Endothelial cell (in vitro differentiated cells): ENCODE measurements around the gene OTOA. TPM values are rescaled to one million over a fixed set of nuclear protein-coding genes. Genes with fewer than 3 reads are reported as not detected.

Experiments used
- DNase-seq: peaks from one replicate; pipeline ENCODE4 v3.0.0; 2021; ENCODE audit warnings: low spot score
- H3K27ac Mint-ChIP-seq: one replicate; pipeline ENCODE4 v1.8.0; 2021; ENCODE audit warnings: mixed read lengths, inconsistent platforms; ENCODE audit not compliant: unreplicated experiment
- H3K27me3 Mint-ChIP-seq: one replicate; pipeline ENCODE4 v1.8.0; 2021; ENCODE audit warnings: mild to moderate bottlenecking, moderate library complexity, mixed read lengths, inconsistent platforms; ENCODE audit not compliant: unreplicated experiment
- H3K36me3 Mint-ChIP-seq: one replicate; pipeline ENCODE4 v1.8.0; 2021; ENCODE audit warnings: mild to moderate bottlenecking, low read depth, mixed read lengths, inconsistent platforms; ENCODE audit not compliant: unreplicated experiment
- H3K4me1 Mint-ChIP-seq: one replicate; pipeline ENCODE4 v1.8.0; 2021; ENCODE audit warnings: mild to moderate bottlenecking, mixed read lengths, inconsistent platforms; ENCODE audit not compliant: unreplicated experiment
- H3K4me3 Mint-ChIP-seq: one replicate; pipeline ENCODE4 v1.8.0; 2021; ENCODE audit warnings: mild to moderate bottlenecking, mixed read lengths, inconsistent platforms; ENCODE audit not compliant: unreplicated experiment
- H3K9me3 Mint-ChIP-seq: one replicate; pipeline ENCODE4 v1.8.0; 2021; ENCODE audit warnings: mixed read lengths, inconsistent platforms; ENCODE audit not compliant: unreplicated experiment
- total RNA-seq: library from RNA; stranded (reverse); fragmentation: NEBNext Ultra II Directional; extraction: Animal tissue kit (Norgen Biotek cat#: 25700); gene quantifications from one replicate; pipeline ENCODE4 v1.2.1, GENCODE V29; 2021; ENCODE audit not compliant: unreplicated experiment
- TF ChIP-seq, protein P1 (sequence below): fragments of 200-600 bp; sonication (generic); IDR thresholded peaks from one replicate; pipeline ENCODE4 v1.5.0; 2021; ENCODE audit warnings: antibody characterized with exemption; ENCODE audit not compliant: unreplicated experiment

Gene OTOA
- total RNA-seq, 1 donor from 2014 or later: not detected

DNA sequence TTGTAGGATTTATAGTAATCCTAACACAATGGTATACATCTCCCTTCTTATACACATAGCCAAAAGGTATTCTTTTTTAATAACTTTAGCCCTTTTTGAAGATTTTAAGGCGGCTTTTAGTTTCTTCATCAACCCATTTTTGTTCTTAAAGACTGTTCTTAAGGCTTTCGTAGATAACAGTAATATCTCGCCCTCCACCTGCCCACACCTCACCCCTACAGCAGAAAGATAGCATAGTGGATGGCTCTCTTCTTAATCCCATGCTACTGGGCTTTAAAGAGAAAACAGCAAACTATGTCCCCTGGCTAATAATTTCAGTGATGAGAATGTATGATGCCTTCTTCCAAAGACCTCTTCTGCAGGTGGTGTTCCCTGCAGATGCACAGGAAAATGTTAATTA, 20.0 kb upstream of the OTOA start:
- no peak overlapping the region for H3K27ac Mint-ChIP-seq
- H3K4me3 Mint-ChIP-seq: no peak overlapping the region
- TF ChIP-seq, protein P1, sequence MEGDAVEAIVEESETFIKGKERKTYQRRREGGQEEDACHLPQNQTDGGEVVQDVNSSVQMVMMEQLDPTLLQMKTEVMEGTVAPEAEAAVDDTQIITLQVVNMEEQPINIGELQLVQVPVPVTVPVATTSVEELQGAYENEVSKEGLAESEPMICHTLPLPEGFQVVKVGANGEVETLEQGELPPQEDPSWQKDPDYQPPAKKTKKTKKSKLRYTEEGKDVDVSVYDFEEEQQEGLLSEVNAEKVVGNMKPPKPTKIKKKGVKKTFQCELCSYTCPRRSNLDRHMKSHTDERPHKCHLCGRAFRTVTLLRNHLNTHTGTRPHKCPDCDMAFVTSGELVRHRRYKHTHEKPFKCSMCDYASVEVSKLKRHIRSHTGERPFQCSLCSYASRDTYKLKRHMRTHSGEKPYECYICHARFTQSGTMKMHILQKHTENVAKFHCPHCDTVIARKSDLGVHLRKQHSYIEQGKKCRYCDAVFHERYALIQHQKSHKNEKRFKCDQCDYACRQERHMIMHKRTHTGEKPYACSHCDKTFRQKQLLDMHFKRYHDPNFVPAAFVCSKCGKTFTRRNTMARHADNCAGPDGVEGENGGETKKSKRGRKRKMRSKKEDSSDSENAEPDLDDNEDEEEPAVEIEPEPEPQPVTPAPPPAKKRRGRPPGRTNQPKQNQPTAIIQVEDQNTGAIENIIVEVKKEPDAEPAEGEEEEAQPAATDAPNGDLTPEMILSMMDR: no peak
- no peaks in the 10 kb centered on the region for H3K36me3 Mint-ChIP-seq
- H3K9me3 Mint-ChIP-seq: no peaks in the 10 kb centered on the region
- DNase-seq: no peak
- no peaks in the 10 kb centered on the region for H3K4me1 Mint-ChIP-seq
- H3K27me3 Mint-ChIP-seq: peaks cover 2% of the 10 kb centered on the region

DNA sequence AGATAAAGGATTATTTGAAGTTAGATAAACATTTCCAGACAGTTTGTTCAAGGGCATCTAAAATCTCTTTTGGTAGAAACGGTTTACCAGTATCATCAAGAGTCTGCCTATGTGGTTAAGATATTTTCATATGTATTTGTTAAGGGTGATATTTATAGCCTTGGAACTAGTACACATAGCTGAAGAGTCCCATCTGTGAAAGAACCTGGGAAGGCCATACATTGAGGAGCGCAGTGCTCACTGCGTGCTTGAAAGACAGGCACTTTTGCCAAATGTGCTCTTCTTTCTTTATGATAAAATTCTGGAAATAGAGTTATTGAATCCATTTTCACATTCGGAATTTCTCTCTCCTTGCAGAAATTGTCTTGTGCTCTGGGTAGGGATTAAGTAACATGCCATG, 19.1 kb upstream of the OTOA start:
- no peak for DNase-seq
- peaks cover 2% of the 10 kb centered on the region for H3K27me3 Mint-ChIP-seq
- no peak overlapping the region for H3K4me3 Mint-ChIP-seq
- no peaks in the 10 kb centered on the region for H3K4me1 Mint-ChIP-seq
- H3K9me3 Mint-ChIP-seq: no peaks in the 10 kb centered on the region
- no peak overlapping the region for H3K27ac Mint-ChIP-seq
- H3K36me3 Mint-ChIP-seq: no peaks in the 10 kb centered on the region
- TF ChIP-seq, protein P1: no peak

DNA sequence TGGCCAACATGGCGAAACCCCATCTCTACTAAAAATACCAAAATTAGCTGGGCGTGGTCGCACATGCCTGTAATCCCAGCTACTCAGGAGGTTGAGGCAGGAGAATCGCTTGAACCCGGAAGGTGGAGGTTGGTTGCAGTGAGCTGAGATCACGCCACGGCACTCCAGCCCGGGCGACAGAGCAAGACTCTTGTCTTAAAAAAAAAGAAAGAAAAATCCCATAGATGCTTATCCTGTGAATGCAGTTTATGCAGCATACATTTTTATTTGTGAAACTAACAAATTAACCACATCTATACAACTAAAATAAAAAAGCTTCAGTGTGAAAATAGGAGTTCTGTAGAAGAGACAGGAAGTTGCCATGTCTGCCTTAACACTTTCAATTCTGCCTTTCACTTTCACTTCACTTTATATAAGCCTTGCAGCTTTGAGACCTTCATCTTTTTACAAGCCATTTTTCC, 18.5 kb upstream of the OTOA start:
- H3K4me3 Mint-ChIP-seq: no peak overlapping the region
- DNase-seq: no peak
- no peak overlapping the region for H3K27ac Mint-ChIP-seq
- no peaks in the 10 kb centered on the region for H3K9me3 Mint-ChIP-seq
- H3K4me1 Mint-ChIP-seq: no peaks in the 10 kb centered on the region
- H3K27me3 Mint-ChIP-seq: peaks cover 2% of the 10 kb centered on the region
- no peaks in the 10 kb centered on the region for H3K36me3 Mint-ChIP-seq
- TF ChIP-seq, protein P1: no peak

DNA sequence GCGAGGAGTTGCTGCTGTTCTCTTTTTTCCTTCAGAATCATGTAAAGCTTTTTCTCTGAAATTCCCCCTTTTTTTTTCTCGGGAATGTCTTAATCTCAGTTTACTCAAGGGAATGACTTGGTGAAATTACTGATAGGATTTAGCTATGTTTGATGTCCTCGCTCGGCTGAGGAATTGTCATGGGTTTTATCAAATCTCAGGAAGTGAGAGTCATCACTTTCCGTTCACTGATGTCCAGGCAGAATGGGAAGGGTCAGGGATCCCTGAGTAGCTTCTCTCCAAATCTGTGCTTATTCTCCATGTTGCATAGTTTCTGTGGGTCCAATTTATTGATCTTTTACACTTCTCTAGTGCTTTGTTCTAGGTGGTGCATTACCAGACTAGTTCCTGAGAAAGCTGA, 17.7 kb upstream of the OTOA start:
- DNase-seq: no peak
- TF ChIP-seq, protein P1: no peak
- H3K36me3 Mint-ChIP-seq: no peaks in the 10 kb centered on the region
- no peaks in the 10 kb centered on the region for H3K9me3 Mint-ChIP-seq
- H3K27me3 Mint-ChIP-seq: peaks cover 2% of the 10 kb centered on the region
- H3K4me3 Mint-ChIP-seq: no peak overlapping the region
- peaks cover 3% of the 10 kb centered on the region for H3K4me1 Mint-ChIP-seq
- no peak overlapping the region for H3K27ac Mint-ChIP-seq

DNA sequence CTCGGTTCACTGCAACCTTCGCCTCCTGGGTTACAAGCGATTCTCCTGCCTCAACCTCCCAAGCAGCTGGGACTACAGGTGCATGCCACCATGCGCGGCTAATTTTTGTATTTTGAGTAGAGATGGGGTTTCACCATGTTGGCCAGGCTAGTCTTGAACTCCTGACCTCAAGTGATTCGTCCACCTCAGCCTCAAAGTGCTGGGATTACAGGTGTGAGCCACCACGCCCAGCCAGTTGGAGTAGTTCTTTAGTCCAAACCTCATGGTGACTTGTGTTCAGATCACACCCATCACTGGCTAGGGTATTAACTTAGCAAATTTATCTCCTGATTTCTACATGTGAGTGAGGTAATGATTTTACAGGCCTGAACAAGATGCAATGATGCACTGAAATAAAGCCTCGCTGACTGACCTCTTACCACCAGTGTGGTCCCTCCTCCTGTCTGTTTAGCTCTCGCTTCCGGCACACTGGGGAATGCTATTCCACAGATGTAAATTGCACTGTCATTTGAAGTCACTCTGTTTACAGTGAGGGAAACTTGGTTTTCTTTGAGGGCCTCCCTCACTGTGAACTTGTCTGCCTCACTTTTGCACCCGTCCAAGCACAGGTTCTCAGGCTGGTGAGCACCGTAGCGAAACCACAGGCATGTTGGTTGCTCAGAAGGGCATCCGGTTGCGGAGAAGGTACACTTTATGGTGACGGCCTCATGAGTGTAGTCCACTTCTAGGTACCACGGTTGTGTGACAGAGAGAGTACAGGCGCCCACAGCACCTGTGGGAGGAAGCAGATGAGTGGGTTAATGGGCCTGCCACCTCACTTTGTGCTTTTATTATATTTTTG, 16.8 kb upstream of the OTOA start:
- H3K4me3 Mint-ChIP-seq: no peak overlapping the region
- no peak for DNase-seq
- TF ChIP-seq, protein P1: no peak
- H3K4me1 Mint-ChIP-seq: peaks cover 3% of the 10 kb centered on the region
- peaks cover 2% of the 10 kb centered on the region for H3K27me3 Mint-ChIP-seq
- H3K36me3 Mint-ChIP-seq: no peaks in the 10 kb centered on the region
- H3K9me3 Mint-ChIP-seq: no peaks in the 10 kb centered on the region
- H3K27ac Mint-ChIP-seq: no peak overlapping the region
